Stimulated activated CD4-positive, alpha-beta T cell treated with anti-CD3 and anti-CD28 coated beads, TNF-alpha, amount 100 ng/mL, for 24 hours (primary cell): ENCODE data around the gene MGAT3.

Experiments
- DNase-seq, 3 experiments: peaks; one replicate each; pipeline ENCODE4 v3.0.0-alpha.2; 2020; ENCODE audit warnings: low read depth in 3 of 3

Gene MGAT3

DNA sequence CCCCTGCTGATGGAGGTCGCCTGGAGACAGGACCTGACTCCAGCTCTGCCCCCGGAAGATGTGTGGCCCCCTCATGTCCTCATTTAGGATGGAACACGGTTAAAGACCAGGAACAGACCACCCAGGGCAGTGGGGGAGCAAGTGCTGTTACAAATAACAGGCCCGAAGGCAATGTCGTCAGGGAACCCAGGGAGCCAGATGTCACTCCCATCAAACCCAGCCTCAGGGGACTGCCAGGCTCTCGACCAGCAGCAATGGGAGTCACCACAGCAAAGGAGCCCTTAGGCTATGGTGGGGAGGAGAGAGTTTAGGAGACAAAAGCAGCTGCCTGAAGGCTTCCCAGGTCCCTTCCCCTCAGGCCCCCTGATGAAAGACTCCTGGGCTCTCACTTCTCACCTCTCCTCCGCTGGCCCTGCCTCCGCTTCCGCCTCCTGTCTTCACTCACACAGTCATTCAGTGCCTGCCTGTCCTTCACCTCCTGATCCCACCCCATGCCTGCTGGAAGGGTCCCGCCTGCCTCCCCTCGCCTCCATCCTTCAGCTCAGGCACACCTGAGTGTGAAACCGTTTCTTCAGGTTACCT is 71.4 kb downstream of the MGAT3 start:
- DNase-seq, result no peak

DNA sequence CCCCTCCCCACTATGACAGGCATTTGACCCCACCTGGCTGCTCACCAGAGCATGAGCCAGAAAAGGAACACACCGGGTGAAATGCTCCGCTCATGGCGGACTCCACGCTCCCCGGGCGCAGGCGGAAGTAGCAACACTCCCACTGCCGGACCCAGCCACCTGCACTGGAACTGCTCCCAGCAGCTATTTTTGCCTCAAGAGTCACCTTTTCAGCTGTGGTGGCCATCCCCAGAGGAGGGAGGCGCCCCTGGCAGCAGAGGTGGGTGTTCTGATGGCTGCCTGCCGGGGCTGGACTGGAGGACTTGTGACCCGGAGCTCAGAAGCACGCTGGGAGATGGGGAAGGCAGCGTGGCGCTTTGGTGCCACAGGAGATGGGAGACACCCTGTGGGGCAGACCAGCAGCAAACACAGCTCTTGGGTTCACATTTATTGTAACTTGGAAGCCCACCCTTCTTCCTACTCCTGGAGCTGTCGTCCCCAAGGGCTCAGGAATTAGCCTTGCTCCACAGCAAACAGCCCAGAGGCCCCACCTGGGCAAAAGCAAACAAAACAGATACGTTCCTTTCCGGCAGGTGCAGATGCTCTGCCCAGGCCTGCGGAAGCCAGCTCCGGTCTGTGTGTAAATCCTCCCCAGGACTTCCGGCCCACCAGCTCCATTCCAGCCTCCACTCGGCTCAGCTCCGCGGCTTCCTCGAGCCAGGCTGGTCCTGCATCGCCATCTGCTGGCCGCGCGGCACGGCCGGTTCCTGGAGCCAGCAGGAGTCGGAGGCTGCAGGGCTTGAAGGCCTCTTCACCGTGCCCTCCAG is 72.1 kb downstream of the MGAT3 start:
- DNase-seq, result peak; percentile 82 to 88 (median 83)

DNA sequence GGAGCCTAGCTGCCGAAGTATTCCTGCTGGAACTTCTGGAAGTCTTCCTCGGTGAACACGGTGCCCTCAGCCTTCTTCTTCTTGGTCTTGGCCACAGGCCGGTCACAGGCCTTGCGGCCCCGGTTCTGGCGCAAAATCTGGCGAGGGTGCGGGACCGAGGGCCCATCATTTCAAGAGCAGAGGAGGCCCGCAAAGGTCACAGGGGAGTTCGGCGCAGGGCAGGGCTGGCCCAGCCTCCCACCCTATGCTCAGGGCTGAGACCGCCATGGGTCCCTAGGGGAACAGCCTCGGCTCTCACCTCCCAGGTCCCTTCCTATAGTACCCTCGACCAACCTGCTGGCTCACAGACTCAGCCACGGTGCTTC is 72.7 kb downstream of the MGAT3 start:
- no peak for DNase-seq

- DNase-seq, result no peak
Observed at GRCh38 chr22:39530116-39530515, 73.3 kb downstream of the MGAT3 start.

- no peak for DNase-seq
Observed at GRCh38 chr22:39530692-39531331, 74.0 kb downstream of the MGAT3 start.

DNA sequence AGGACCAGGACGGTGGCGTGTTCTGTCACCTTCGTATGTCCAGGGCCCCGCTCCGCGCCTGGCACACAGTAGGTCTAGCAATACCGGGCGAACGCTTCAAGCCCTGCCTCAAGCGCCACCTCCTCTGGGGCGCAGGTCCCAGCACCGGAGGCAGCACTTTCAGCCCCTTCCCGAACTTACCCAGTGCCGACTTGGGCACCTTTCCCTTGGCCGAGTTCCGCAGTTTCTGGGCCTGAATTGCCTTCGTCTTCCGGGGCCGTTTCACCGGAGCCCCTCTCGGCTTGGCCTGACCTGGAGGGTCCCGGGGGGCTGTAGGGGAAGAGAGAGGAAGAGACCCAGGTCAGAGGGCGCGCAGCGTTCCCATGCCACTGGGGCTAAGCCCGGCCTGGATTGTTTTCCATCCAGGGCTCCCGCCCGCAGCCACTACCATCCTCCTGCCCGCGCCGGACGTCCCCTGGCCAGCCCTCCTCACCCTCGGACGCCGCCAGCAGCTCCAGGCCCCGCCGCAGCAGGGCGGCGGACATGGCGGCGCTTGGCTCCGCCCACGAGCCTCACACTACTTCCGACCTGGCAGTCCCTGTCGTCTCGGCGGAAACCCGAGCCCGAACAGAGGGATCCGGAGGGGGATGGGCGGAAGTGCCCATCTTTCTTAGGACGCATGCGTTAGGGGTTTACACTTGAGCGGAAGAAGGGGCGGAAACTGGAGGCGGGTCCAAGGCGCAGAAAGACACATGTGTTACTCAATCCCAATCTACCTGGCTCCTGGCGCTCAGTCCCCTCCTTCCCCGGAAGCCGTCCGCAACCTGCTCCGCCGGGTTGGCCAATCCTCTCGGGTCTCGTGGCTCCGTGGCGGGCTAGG is 75.6 kb downstream of the MGAT3 start, which contains the start of gene RPS19BP1:
Gene RPS19BP1, minus strand, starts transcription at position 534 of the 859 bp plus-strand sequence. Its CDS starts 10 bp downstream, at position 524.
- peak; percentile 96 to 99 (median 99) for DNase-seq

GRCh38 chr22:39534092-39534506 is 77.3 kb downstream of the MGAT3 start:
- DNase-seq, result no peak

DNA sequence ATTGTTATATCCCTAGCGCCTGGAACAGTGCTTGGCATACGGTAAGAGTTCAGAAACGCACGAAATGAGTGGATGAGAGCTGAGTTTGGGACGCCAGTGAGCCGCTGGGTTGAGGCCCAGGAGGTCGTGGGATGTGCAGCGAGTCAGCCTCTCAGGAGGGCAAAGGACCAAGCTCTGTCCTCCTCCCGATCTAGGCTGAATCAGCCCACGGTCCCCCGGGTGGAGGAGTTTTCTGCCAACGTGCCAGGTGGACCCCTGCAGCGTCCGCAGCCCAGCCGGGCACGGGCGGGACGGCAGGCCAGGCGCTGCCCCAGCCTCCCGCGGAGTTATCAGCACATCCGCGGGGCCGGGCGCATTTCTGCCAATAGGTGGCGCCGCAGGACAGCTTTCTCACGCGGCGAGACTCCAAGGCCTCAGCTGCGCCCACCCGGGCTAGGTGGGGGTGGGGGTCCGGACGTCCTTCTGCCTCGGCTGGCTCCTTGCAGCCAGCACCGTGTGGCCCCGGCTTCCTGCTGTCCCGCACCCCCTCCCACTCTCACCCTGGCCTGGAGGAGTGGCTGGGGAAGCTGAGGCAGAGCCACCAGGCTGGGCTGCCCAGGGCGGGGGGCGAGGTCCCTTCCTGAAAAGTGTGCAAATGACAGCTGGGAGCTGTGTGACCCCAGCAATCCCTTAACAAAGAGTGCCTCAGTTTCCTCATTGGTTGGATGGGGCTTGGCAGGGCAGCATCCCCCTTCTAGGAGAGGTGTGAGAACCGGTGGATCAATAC is 78.0 kb downstream of the MGAT3 start:
- DNase-seq, result peak; percentile 60 to 79 (median 69)

GRCh38 chr22:39535357-39535725 is 78.5 kb downstream of the MGAT3 start:
- DNase-seq, result no peak

DNA sequence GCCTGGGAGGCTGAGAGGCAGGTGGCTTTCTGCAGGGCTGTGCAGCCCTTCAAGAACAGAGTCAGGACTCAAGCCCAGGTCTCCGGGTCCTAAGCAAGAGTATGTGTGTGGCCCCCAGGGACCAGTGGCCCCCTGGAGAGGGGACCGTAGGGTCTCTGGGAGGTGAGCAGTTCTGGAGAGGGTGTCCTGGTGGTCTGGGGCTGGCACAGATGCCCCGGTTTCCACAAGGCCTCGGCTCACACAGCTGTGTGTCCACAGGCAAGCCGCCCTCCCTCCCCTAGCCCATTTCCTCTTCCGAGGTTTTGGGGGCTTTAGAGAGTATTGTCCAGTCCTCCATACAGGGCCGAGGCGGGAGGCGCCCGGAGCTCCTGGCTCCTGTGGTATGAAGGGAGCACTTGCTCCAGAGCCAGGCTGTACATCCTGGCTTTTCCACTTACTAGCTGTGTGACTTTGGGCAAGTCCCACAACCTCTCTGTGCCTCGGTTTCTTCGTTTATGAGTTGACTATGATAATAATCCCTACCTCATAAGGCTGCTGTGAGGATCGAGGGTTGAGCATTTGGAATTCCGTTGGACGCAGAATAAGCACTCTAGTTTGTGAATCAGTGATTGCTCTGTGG is 79.1 kb downstream of the MGAT3 start:
- DNase-seq, result no peak

DNA sequence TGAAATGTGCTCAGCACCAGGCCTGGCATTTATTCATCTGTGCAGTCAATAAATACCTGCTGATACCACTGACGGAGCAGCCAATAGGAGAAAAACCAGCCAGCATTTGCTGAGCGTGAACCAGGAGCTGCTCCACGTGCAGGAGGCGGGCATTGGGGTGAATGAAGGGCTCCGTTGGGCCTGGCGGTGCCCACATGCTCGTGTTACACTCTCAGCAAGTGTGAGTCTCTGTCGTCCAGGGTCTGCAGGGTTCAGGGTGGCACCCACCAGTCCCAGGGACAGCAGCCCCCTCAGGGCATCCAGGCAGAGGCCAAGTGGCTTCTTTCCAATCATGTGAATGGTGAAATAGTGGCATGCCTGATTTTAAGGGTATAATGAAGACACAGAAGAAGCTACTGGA is 79.9 kb downstream of the MGAT3 start:
- DNase-seq, result no peak

GRCh38 chr22:39537975-39538374 is 81.2 kb downstream of the MGAT3 start:
- no peak for DNase-seq
